Duodenal mucosa (tissue), 2 donors: Measurements from ENCODE around the gene AGTR2.
"Not testable (repeated sequence)": the region's sequence is repeated elsewhere in the genome, so short reads cannot be mapped to it uniquely, and the experiment has no call there.

ENCODE experiments used
- H3K27ac ChIP-seq: one replicate; pipeline ENCODE4 v1.7.0; 2013; ENCODE audit warnings: low read depth, low read length
- H3K27me3 ChIP-seq, 2 donors: one replicate each; pipeline ENCODE4 v1.7.0; 2013; ENCODE audit warnings: low read length in 2 of 2, control low read depth in 1 of 2; ENCODE audit not compliant: insufficient read depth in 2 of 2, control insufficient read depth in 1 of 2
- H3K36me3 ChIP-seq, 2 donors: one replicate each; pipeline ENCODE4 v1.7.0; 2013; ENCODE audit warnings: low read length in 2 of 2, control low read depth in 1 of 2; ENCODE audit not compliant: insufficient read depth in 2 of 2, control insufficient read depth in 1 of 2
- H3K4me1 ChIP-seq, 2 donors: one replicate each; pipeline ENCODE4 v1.7.0; 2013; ENCODE audit warnings: low read length in 2 of 2, control low read depth in 1 of 2; ENCODE audit not compliant: insufficient read depth in 2 of 2, control insufficient read depth in 1 of 2
- H3K4me3 ChIP-seq, 2 donors: one replicate each; pipeline ENCODE4 v1.7.0; 2013; ENCODE audit warnings: low read length in 2 of 2, low read depth in 1 of 2
- H3K9ac ChIP-seq, 2 donors: one replicate each; pipeline ENCODE4 v1.7.0; 2013; ENCODE audit warnings: low read length in 2 of 2, low read depth in 1 of 2
- H3K9me3 ChIP-seq, 2 donors: one replicate each; pipeline ENCODE4 v1.7.0; 2013; ENCODE audit warnings: low read length in 2 of 2, control low read depth in 1 of 2; ENCODE audit not compliant: control insufficient read depth in 1 of 2

The AGTR2 gene

GRCh38 chrX:116170511-116170910 lies at the start of gene AGTR2:
Gene AGTR2 (plus strand): TSS chrX:116170744. CDS start chrX:116172281, 1,537 bp downstream.
- no peak within 1 kb of the TSS for H3K9ac ChIP-seq
- H3K27ac ChIP-seq, result no peak within 1 kb of the TSS
- no peaks in the 10 kb centered on the region for H3K27me3 ChIP-seq
- no peak within 1 kb of the TSS for H3K4me3 ChIP-seq
- H3K36me3 ChIP-seq, result no peaks in the 10 kb centered on the region
- no peaks in the 10 kb centered on the region for H3K9me3 ChIP-seq
- H3K4me1 ChIP-seq, result no peaks in the 10 kb centered on the region

GRCh38 chrX:116135277-116135676 lies 35.3 kb upstream of the AGTR2 start:
- Histone ChIP-seq H3K36me3 (no peaks in the 10 kb centered on the region), H3K4me3 (no peak overlapping the region), H3K9me3 (no peaks in the 10 kb centered on the region), H3K4me1 (no peaks in the 10 kb centered on the region), H3K9ac (no peak overlapping the region), H3K27me3 (no peaks in the 10 kb centered on the region), H3K27ac (no peak overlapping the region)

GRCh38 chrX:116141270-116141669 lies 29.3 kb upstream of the AGTR2 start:
- not testable (repeated sequence) for H3K4me1 ChIP-seq, H3K9ac ChIP-seq, H3K9me3 ChIP-seq, H3K36me3 ChIP-seq, H3K27me3 ChIP-seq, H3K27ac ChIP-seq, H3K4me3 ChIP-seq

GRCh38 chrX:116142976-116143375 lies 27.6 kb upstream of the AGTR2 start:
- Histone ChIP-seq H3K4me1 (no peaks in the 10 kb centered on the region), H3K27ac (no peak overlapping the region), H3K9ac (no peak overlapping the region), H3K9me3 (no peaks in the 10 kb centered on the region), H3K36me3 (no peaks in the 10 kb centered on the region), H3K27me3 (no peaks in the 10 kb centered on the region), H3K4me3 (no peak overlapping the region)

GRCh38 chrX:116172976-116173375 lies 2.4 kb downstream of the AGTR2 start:
- no peaks in the 10 kb centered on the region for H3K27me3 ChIP-seq
- no peak overlapping the region for H3K4me3 ChIP-seq
- H3K27ac ChIP-seq, result no peak overlapping the region
- H3K4me1 ChIP-seq, result no peaks in the 10 kb centered on the region
- no peak overlapping the region for H3K9ac ChIP-seq
- H3K36me3 ChIP-seq, result no peaks in the 10 kb centered on the region
- no peaks in the 10 kb centered on the region for H3K9me3 ChIP-seq

GRCh38 chrX:116181300-116181699 lies 10.8 kb downstream of the AGTR2 start:
- H3K4me1 ChIP-seq, result no peaks in the 10 kb centered on the region
- H3K9me3 ChIP-seq, result no peaks in the 10 kb centered on the region
- H3K27ac ChIP-seq, result no peak overlapping the region
- H3K9ac ChIP-seq, result no peak overlapping the region
- H3K4me3 ChIP-seq, result no peak overlapping the region
- H3K27me3 ChIP-seq, result no peaks in the 10 kb centered on the region
- no peaks in the 10 kb centered on the region for H3K36me3 ChIP-seq

DNA sequence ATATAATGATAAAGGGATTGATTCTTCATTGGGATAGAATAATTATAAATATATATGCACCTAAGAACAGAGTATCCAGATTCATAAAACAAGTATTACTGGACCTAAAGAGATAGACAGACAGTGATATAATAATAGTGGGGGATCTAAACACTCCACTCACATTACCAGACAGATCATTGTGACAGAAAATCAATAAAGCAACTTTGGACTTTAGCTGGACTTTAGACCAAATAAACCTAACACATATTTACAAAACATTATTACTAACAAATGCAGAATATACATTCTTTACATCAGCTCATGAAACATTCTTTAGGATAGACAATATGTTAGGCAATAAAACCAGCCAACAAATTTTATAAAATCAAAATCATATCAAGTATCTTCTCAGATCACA lies 14.6 kb downstream of the AGTR2 start:
- no peaks in the 10 kb centered on the region for H3K36me3 ChIP-seq
- no peak overlapping the region for H3K27ac ChIP-seq
- no peaks in the 10 kb centered on the region for H3K9me3 ChIP-seq
- H3K27me3 ChIP-seq, result no peaks in the 10 kb centered on the region
- H3K9ac ChIP-seq, result no peak overlapping the region
- H3K4me1 ChIP-seq, result no peaks in the 10 kb centered on the region
- no peak overlapping the region for H3K4me3 ChIP-seq

DNA sequence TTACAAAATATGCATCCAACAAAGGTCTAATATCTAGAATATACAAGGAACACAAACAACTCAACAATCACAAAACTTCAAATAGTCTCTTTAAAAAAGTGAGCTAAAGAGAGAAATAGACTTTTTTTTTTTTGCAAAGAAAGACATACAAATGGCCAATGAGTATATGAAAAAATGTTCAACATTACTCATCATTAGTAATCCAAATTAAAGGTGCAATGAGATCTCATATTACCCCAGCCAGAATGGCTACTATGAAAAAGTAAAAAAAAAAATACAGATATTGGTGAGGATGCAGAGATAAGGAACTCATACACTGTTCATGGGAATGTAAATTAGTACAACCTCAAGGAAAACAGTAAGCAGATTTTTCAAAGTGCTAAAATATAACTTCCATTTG lies 24.1 kb downstream of the AGTR2 start:
- no peak overlapping the region for H3K9ac ChIP-seq
- no peaks in the 10 kb centered on the region for H3K27me3 ChIP-seq

GRCh38 chrX:116198235-116198634 lies 27.7 kb downstream of the AGTR2 start:
- no peak overlapping the region for H3K9ac ChIP-seq
- H3K36me3 ChIP-seq, result no peaks in the 10 kb centered on the region
- H3K4me3 ChIP-seq, result no peak overlapping the region
- no peak overlapping the region for H3K27ac ChIP-seq
- H3K9me3 ChIP-seq, result no peaks in the 10 kb centered on the region
- H3K4me1 ChIP-seq, result no peaks in the 10 kb centered on the region
- no peaks in the 10 kb centered on the region for H3K27me3 ChIP-seq

More for the DNA sequence above, 24.1 kb downstream of the AGTR2 start:
- H3K27ac ChIP-seq, result no peak overlapping the region
- no peaks in the 10 kb centered on the region for H3K9me3 ChIP-seq
- no peak overlapping the region for H3K4me3 ChIP-seq
- H3K4me1 ChIP-seq, result no peaks in the 10 kb centered on the region
- no peaks in the 10 kb centered on the region for H3K36me3 ChIP-seq

- Histone ChIP-seq H3K36me3 (no peaks in the 10 kb centered on the region), H3K9me3 (no peaks in the 10 kb centered on the region), H3K27ac (no peak overlapping the region), H3K27me3 (no peaks in the 10 kb centered on the region), H3K9ac (no peak overlapping the region), H3K4me3 (no peak overlapping the region), H3K4me1 (no peaks in the 10 kb centered on the region)
Measured at GRCh38 chrX:116198810-116199209, 28.3 kb downstream of the AGTR2 start.

DNA sequence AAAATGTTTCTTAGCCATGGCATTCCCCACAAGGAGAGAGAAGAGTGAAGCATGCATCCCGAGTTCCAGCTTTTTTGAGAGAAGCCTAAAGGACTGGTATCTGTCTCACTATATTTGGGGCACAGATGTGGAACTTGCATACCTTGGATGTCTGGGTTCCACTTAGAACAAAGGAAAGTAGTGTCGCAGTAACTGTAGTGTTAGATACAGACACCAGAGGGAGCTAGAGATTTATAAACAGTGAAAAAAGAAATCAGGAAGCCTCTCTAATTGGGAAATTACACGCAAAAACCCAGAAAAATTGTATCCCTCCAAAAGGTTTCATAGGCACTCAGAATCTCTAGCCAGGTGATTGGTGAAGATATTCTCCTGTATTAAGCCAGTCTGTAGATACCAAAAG lies 34.4 kb downstream of the AGTR2 start:
- no peak overlapping the region for H3K4me3 ChIP-seq
- H3K4me1 ChIP-seq, result no peaks in the 10 kb centered on the region
- no peaks in the 10 kb centered on the region for H3K36me3 ChIP-seq
- no peak overlapping the region for H3K9ac ChIP-seq
- H3K27me3 ChIP-seq, result no peaks in the 10 kb centered on the region
- H3K27ac ChIP-seq, result no peak overlapping the region
- H3K9me3 ChIP-seq, result no peaks in the 10 kb centered on the region
